ELR (cell line): Measurements from ENCODE around the gene OPHN1.
A peak's percentile ranks its signal among the peaks of the same experiment; 100 is the strongest.

Experiments
- DNase-seq: peaks from one replicate; pipeline ENCODE4 v3.0.0-alpha.2; 2015; ENCODE audit warnings: low read depth

OPHN1 gene

DNA sequence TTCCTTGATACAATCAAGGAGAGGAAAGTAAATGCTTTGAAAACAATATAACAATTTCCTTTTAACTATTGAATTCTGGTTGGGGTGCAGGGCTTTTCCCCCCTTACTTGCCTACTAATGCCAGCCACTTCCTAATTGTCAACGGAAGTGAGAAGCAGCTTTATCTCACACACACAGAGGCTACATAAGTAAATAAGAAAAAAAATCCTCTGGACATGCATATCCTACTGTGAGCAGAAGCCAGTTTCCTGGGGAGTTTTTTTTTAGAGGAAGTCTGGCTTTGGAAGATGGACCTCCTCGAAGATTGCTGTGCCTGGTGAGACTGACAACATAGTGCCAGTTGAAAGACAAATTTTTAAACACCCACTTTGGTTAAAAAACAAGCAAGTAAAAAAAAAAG lies 180.6 kb downstream of the OPHN1 start:
- DNase-seq = no peak

DNA sequence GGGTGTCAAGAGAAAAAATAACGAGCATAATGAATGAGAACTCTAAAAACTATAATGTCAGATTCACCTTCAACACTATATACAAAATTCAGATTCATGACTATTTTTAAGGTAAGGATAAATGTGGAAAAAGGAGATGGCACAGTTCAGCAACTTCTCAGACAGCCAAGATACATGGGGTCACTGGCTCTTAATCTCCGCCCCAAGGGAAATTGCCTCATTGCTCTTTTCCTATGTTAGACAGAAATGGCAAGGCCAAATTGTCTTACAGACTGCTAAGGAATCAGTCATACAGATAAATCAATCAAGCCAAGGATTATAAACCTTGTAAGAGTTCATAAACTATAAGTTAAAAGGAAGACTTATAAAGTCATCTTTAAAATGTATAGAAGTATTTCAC lies 183.4 kb downstream of the OPHN1 start:
- no peak for DNase-seq

DNA sequence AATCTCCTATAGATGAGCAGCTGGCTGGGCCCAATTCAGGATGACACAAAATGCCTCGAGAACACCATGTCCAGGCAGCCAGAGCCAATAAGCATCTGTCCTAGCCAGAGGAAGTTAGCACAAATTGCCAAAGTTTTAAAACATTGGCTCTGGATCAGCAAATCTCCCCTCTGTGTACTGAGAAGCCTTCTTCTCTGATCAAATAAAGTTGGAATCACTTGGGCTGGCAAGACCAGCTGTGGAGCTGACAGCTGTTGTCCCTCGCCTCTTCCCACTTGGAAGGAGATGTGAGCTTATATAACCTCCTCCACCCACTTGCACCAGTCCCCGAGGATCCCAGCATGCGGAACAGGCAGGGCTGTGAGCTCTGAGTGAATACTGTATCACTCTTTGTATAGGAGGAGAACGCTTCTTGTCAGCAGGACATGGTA lies 183.9 kb downstream of the OPHN1 start:
- DNase-seq = no peak

DNA sequence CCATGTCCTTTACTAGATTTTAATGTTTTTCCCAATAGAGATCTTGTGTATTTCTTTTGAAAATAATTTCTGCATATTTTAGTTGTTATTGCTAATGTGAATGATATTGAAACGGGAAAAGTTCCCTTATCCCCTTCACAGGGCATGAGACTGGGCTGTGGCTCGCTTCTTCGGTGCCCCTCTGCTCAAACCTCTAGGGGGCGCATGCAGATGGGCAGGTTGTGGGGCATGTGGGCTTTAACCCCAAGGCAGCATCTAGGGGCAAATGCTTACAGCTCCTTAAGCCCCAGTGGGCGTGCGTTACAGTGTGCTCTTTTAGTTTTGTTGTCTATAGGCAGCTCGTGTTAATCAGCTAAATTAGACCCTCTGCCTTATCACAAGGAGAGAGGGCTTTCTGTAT lies 194.7 kb downstream of the OPHN1 start:
- DNase-seq = peak; percentile 15

DNA sequence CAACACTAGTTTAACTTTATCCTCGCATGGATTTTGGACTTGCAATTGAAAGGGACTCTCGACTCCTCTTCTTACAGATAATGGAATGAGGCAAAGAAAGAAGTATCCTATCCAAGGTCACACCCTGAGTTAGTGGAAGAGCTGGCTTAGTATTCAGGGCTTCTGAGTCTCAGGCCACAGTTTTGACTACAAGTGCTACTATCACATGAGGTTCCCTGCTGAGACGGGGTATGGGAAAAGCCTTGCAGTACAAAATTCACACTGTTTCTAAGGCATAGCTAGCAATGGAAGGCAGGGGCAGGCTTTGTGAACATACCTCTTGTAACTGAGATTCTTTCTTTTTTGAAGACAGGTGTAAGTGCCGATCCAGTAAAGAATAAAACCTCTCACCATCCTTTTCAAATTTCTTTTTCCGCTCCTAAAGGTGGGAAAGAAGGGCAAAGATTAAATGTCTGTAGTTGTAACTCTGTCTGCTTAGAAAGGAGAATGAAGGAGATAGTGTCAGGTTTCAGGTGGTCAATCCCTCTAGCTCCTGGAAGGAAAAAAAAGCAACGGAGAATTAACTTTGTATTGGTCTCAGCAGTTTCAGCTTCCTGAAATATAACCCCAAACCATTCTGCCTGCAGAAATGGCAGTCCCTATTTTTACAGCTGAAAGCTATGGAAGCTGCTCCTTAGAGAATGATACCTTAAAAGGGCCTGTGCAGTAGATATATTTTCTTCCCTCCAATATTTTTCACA lies 199.0 kb downstream of the OPHN1 start:
- no peak for DNase-seq

DNA sequence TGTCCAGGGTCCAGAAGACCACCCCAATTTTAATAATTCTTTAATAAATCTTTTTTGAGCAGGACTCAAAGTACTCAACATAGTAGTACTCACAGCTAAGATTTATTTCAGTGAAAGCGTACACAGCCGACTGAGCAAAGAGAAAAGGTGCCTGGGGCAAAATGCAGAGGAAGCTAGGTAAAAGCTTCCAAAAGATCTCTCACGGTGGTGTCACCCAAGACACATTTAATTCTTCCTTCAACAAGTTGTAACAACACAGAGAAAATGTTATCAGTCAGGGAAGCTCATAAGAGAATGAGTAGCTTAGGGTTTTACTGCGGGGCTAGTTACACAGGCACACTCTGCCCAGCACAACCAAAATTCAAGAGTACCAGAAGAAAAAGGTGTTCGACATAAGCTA lies 201.1 kb downstream of the OPHN1 start:
- DNase-seq = no peak

DNA sequence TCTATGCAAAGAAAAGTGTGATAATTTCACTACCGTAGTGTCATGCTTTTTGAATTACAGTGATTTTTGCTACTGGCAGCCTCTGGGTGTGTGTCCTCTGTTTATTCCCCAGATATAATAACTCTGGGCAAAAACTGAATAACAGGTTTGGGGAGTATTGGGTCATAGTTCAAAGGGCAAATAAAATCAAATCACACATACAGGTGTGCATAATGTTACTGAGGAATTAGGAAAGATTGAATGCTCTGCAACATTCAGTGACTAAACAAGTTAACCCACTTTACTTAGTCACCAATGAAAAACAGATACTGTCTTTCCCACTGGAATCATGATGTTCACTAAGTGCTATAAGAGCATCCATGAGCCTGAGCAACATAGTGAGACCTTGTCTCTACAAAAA lies 224.3 kb downstream of the OPHN1 start:
- no peak for DNase-seq

DNA sequence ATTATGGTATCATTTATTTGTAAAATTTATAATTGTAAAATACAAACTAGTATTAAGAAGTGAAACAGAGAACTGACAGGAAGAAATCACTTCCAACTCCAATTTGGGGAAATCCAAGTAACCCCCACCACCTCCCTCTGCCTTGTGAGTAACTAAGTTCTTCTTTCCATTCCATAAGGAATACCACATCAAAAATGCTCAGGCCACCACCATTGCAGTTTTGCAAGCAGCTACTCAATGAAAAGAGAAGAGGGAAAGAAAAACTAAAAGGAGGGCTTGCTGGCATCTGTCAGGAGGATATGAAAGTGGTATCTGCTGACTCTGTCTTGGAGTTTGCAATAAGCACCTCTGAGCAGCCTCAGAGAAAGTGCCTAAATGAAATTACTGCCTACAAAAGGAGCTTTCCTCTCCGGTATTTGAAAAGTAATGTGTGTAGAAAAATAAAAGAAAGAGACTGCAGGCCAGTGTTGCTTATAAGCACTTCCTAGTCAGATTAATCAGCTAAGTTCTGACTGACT lies 228.7 kb downstream of the OPHN1 start:
- no peak for DNase-seq

DNA sequence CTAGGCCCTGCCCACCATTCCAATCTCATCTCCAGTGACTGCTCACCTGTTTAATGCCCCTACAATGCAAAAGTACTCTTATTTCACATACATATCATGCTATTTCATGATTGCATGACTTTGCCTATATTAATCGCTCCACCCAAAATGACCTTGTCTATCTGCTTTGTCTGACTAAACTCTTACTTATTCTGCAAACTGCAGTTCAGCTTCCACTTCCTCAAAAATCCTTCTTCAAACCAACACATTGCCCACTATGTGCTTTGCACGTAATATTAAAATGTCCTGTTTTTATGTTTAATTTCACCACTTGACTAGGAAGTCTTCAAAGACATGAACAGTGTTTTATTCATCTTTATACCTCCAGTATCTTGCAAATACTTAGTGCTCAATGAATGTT lies 229.6 kb downstream of the OPHN1 start:
- no peak for DNase-seq

DNA sequence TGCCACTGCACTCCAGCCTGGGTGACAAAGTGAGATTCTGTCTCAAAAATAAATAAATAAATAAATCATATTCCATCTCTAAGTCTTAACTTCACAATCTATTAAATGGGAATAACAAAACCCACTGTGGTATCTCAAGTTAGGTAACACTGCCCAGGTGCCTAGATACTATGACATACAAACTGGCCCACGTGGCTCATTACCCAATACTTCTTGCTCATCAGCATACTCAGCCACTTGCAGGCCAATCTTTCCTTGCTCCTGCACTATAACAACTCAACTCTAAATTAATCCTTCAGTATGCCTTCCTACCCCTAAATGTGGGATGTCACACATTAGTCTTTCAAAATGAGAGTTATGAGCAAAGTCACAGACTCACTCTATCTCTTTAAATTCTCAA lies 230.1 kb downstream of the OPHN1 start:
- DNase-seq = no peak

DNA sequence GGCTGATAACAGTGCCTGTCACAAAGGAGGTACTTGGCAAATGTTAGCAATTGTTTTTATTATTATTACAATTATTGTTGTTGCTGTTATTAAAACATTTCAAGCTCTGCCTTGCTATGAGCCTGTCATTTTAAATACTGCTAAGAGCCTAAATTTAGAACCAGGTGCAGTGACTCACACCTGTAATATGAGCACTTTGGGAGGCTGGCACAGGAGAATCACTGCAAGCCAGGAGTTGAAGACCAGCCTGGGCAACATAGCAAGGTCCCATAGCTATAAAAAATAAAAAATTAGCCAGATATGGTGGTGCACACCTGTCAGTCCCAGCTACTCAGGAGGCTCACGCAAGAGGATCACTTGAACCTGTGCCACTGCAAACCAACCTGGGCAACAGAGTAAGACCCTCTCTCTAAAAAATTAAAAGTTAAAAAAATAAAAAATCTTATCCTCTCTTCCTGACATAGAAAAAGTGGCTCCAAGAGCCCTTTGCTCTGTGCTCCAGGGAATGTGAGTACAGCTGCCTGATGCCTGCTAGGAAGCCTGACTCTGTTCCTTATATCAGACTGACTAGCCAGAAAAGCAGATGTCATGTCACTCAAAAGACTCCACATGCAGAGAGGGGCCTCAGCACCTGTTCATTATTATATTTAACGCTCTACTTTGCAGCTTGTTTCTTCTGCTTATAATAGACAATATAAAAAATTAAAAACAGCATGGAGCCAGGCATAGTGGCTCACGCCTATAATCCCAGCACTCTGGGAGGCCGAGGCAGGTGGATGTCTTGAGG lies 234.0 kb downstream of the OPHN1 start:
- no peak for DNase-seq

DNA sequence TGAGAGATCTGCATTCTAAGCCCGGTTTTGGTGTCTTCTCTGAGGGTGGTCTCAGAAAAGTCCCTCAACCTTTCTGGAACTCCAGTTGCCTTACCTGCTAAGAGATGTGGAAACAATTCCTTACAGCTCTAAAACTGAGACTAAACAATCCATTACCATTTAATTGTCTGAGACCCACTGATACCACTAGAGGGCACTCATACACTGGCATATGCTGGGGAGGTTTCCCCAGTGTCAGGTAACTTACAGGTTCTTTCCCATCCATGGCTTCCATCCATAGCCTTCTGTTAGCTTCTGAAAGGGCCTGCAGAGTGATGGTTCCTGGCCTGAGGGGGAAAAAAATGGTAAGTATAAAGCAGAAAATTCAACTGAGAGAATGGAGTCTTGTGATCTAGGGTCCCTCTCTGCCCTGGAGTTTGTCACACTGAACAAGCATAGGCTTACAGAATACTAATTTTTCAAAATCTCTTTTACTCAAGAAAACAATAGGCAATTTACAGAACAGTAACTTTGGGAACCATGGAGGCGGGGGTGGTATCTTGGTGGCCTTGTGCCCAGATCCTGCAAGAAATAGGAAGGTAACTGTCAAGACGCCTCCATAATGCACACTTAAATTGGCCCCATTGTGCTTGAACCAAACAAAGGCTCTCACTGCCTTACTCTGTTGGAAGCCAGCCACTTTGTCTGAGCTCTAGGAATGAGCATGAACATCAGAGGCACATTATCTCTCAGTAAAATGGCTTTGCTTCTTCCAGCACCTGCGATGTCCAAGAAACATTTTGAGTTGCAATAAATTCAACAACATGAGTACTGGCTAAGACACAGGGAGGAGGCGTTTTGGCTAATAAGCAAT lies 236.1 kb downstream of the OPHN1 start:
- DNase-seq = peak; percentile 59

DNA sequence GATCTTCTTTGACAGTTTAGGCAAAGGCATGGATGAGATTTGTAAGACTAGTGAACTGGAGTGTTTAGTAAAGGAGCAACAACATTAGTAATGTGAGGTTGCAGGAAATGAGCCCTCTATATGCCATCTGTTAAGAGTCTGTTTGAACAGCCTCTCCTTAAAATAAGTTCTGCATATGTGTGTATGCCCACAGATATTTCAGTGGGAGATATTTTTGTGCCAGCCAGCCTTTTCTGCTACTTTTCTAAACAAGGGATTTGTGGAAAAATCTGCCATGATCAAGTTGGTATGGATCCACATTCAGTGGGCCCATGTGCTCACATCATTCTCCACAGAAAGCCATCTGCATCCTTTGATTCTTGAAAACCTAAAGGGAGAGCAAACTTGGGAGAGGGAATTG lies 237.7 kb downstream of the OPHN1 start:
- no peak for DNase-seq

DNA sequence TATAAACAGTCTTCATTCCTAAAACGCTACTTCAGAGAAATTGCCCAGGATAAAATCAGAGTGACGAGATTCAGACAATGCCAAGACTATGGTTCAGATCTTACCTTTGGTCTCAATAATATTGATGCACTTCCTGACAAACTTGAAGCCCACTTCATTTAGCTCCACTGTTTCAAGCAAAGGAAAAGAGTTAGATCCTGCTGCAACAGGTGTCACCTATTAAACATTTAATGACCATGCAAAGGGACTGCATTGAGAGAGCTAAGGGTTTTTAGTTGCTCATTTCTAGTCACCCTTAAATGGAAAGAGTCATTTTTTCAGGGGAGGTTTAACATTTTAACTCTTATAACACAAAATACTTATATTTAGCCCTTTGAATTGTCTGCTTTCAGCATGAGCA lies 239.5 kb downstream of the OPHN1 start:
- DNase-seq = no peak

DNA sequence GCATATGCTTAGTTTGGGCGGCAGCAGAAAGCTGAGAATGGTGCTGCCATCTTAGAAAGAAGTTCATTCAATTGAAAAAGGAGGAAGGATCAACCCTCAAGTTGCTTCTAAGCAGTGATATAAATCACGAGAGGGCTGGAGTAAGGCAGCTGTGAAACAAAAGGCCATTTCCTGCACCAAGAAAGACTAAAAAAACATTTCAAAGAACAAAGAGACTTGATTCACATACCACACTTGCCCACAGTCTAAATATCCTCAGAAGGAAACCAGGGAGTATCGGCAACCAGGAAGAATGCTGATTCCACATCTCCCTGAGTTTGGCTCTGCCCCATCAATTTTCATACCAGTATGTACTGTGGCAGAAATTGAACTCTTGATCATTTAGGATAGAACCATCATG lies 240.1 kb downstream of the OPHN1 start:
- no peak for DNase-seq

DNA sequence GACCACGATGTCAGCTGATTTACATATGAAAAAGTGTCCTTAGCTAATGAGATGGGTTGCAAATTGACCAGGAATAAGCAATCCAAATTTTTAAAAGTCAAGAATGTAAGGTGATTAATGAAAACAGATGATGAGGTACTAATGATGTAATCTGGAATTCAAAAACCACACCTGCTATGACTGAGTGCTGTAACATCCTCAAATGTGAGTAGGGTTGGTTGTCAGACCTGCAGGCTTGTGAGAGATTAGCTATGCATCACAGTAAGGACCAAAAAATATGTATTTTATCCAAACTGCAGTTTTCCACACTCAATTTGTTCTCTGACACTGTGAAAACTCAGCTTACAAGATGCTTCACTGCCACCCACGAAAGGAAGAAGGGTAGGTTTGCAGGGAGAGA lies 242.5 kb downstream of the OPHN1 start:
- DNase-seq = no peak

DNA sequence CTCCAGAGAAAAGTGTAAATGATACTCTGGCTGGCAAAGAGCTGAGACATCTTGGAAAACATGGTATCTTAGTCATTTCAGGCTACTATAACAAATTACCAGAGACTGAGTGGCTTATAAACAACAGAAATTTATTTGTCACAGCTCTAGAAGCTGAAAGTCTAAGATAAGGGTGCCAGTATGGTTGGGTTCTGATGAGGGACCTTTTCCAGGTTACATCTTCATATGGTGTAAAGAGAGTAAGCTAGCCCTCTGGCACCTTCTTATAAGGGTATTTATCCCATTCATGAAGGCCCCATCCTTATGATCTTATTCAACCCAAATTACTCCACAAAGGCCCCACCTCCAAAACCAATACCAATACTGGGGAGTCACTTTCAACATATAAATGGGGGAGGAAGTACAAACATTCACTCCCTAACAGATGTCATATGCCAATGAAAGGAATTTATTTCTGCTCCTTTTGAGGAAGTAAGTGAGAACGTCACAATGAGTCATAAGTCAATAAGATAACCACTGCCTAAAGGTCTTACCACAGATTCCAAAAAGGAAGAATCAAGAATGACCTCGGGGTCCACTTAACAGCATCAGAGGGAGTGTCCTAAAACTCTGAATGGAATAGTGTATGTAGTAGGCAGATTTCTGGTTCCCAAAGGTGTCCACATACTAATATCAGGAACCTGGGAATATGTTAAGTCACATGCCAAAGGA lies 246.6 kb downstream of the OPHN1 start:
- peak; percentile 68 for DNase-seq

DNA sequence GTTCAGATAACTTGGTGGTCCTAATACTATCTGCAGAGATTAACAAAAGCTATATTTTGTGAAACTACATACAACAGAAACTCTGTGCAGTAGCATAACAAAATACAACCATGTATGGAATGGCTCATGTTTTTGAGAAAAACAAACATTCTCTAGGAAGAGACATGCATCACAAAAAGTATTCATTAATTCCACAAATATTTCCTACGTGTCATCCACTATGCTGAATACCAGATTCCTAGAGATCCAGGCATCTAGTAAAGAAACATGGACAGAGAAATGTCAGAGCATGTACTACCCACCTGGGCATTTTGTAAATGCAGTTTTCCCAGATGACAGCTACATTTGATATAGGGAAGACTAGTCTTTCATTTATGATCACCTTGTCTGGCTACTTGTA lies 248.1 kb downstream of the OPHN1 start:
- no peak for DNase-seq

DNA sequence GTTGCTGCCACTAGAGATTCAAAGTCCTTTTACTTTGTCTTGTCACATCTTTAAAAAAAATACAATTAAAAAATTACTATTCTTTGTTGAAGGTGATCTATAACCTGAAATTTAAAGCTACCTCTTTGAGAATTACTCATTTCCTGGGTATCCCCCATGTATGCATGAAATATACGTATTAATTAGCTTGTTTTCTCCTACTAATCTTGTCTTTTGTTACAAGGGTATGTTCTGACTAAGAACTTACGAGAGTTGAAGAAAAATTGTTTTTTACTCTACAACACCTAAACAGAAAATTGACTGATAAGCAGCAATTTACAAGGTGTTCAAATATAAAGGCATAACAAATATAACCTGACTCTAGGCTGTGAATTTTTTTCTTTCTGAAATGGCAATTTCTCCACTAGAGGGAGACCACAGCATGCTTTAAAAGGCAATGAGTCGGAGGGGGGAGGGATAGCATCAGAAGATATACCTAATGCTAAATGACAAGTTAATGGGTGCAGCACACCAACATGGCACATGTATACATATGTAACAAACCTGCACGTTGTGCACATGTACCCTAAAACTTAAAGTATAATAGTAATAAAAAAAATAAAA lies 249.6 kb downstream of the OPHN1 start:
- DNase-seq = peak; percentile 58

DNA sequence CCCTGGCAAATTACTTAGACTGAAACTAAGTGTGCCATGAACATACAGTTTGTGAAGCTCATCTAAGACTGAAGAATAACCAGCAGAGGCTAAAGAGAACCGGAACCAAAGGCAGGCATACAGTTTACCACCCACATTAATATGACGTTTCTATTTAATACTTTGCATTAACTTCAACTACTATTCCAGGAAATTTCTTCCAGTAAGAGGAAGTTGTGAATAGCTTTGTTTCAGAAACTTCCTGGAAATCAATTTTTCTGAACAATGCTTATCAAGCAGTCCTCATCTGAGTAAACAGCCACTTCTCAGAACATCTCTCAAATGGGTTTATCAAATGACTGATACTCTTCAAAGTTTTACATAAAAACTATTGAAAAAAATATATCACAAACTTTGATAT lies 252.7 kb downstream of the OPHN1 start:
- no peak for DNase-seq

DNA sequence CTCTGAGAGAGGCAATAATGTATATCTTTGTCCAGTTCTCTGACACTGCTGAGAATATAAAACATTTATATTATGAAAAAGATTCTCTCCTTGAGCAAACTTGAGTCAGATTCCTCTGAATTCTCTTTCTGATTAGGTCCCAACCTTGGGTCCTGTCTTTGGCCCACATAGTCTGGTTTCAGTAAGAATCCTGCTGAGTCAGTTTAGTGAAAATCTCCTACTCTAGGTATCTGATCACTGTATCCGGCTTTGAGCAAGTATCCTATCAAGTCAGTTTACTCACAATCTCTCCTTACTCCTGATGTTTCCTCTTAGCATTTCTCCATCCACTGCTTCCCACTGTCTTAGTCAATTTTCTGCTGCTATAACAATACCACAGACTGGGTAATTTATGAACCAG lies 253.9 kb downstream of the OPHN1 start:
- DNase-seq = no peak
